Endothelial cell of umbilical vein (primary cell): ENCODE results near the gene CLDN6. TPM values are rescaled to one million over a fixed set of nuclear protein-coding genes. Genes with fewer than 3 reads are reported as not detected.

ENCODE experiments used
- BruUV-seq: library from RNA; stranded (reverse); fragments of 400-500 nt; replicated peaks from 2 replicates; lab custom pipeline; 2021; lab: Mats Ljungman, UMichigan
- CTCF ChIA-PET: fragments of 300-600, 350-600 bp; sonication (Branson Sonifier 250); formaldehyde crosslinking; loops from one replicate; lab custom pipeline; 2021; ENCODE audit warnings: antibody characterized with exemption, inconsistent platforms; lab: Charles Lee
- POLR2A ChIA-PET: fragments of 300-600, 350-600 bp; sonication (Branson Sonifier 250); formaldehyde crosslinking; loops from one replicate; lab custom pipeline; 2021; ENCODE audit warnings: antibody characterized with exemption, inconsistent platforms; lab: Charles Lee
- DNase-seq: peaks from one replicate; pipeline ENCODE4 v3.0.0-alpha.2; 2011; ENCODE audit warnings: low read depth, low spot score
- FAIRE-seq: peaks from 2 replicates; lab custom pipeline; 2011; peaks lifted over from hg19 to GRCh38; lab: Jason Lieb, UNC
- H2AFZ ChIP-seq: 2 replicates; pipeline ENCODE4 v1.6.0; 2012; ENCODE audit warnings: low read depth, low read length, control low read depth, inconsistent platforms
- H3K27ac ChIP-seq: 2 replicates; pipeline ENCODE4 v1.5.1; 2011; ENCODE audit warnings: low read depth, mild to moderate bottlenecking, control low read depth, low read length, moderate library complexity; ENCODE audit not compliant: insufficient read depth
- H3K27me3 ChIP-seq, 2 experiments: 2 replicates each; pipeline versions ENCODE4 v1.6.0 to v1.6.1; 2011; ENCODE audit warnings: low read length in 2 of 2, mixed read lengths in 1 of 2; ENCODE audit not compliant: control insufficient read depth in 2 of 2, insufficient read depth in 2 of 2
- H3K36me3 ChIP-seq, 2 experiments: 2 replicates in 1 of 2; 3 replicates in 1 of 2; pipeline ENCODE4 v1.5.1; 2011; ENCODE audit warnings: low read length in 2 of 2, mild to moderate bottlenecking in 1 of 2, moderate library complexity in 1 of 2; ENCODE audit not compliant: control insufficient read depth in 2 of 2, insufficient read depth in 2 of 2; ENCODE audit errors: extremely low read depth in 1 of 2
- H3K4me1 ChIP-seq: 3 replicates; pipeline ENCODE4 v1.5.1; 2011; ENCODE audit warnings: mild to moderate bottlenecking, low read length; ENCODE audit not compliant: control insufficient read depth, insufficient read depth; ENCODE audit errors: extremely low read depth
- H3K4me2 ChIP-seq: 2 replicates; pipeline ENCODE4 v1.6.1; 2011; ENCODE audit warnings: low read length, control low read depth, mixed read lengths; ENCODE audit not compliant: insufficient read depth
- H3K4me3 ChIP-seq, 3 experiments: fragments of 200-600 bp in 1 of 3; sonication (generic), shearing (Covaris generic) in 1 of 3; replicated peaks in 1 of 3; 2 replicates each; pipeline ENCODE4 v1.5.1; 2011 to 2016; ENCODE audit warnings: control low read depth in 3 of 3, low read length in 3 of 3, mild to moderate bottlenecking in 2 of 3, inconsistent platforms in 1 of 3, low read depth in 1 of 3, moderate library complexity in 1 of 3; ENCODE audit not compliant: insufficient read depth in 1 of 3
- H3K79me2 ChIP-seq: 2 replicates; pipeline ENCODE4 v1.6.0; 2012; ENCODE audit warnings: low read length, inconsistent platforms; ENCODE audit not compliant: control insufficient read depth, insufficient read depth
- H3K9ac ChIP-seq: replicated peaks from 2 replicates; pipeline ENCODE3; 2011; ENCODE audit warnings: low read length, control low read depth; ENCODE audit not compliant: insufficient read depth; ENCODE audit errors: extremely low read depth
- H3K9me1 ChIP-seq: replicated peaks from 3 replicates; pipeline ENCODE4 v1.6.0; 2011; ENCODE audit warnings: mild to moderate bottlenecking, low read length; ENCODE audit not compliant: control insufficient read depth, insufficient read depth; ENCODE audit errors: extremely low read depth
- H3K9me3 ChIP-seq: replicated peaks from 2 replicates; pipeline ENCODE4 v1.5.1; 2012; ENCODE audit warnings: low read length, inconsistent platforms; ENCODE audit not compliant: control insufficient read depth, insufficient read depth
- H4K20me1 ChIP-seq: replicated peaks from 2 replicates; pipeline ENCODE3; 2011; ENCODE audit warnings: mild to moderate bottlenecking, low read length; ENCODE audit not compliant: control insufficient read depth, insufficient read depth; ENCODE audit errors: extremely low read depth
- EZH2 ChIP-seq: IDR thresholded peaks from 2 replicates; pipeline ENCODE4 v1.6.1; 2012; ENCODE audit warnings: borderline replicate concordance, low read depth, mild to moderate bottlenecking, moderate library complexity, low read length, inconsistent platforms; ENCODE audit not compliant: severe bottlenecking
- FOS ChIP-seq: IDR thresholded peaks from 2 replicates; pipeline ENCODE4 v1.6.1; 2011; ENCODE audit warnings: mild to moderate bottlenecking, low read length, moderate library complexity, borderline replicate concordance; ENCODE audit not compliant: insufficient read depth
- GATA2 ChIP-seq: IDR thresholded peaks from 2 replicates; pipeline ENCODE4 v1.7.0; 2011; ENCODE audit warnings: low read depth, mild to moderate bottlenecking, moderate library complexity, mixed read lengths, low read length; ENCODE audit not compliant: insufficient read length, insufficient read depth
- JUN ChIP-seq: IDR thresholded peaks from 2 replicates; pipeline ENCODE4 v1.6.1; 2011; ENCODE audit warnings: borderline replicate concordance, low read depth; ENCODE audit not compliant: insufficient read length, insufficient read depth
- MYC ChIP-seq: IDR thresholded peaks from one replicate; pipeline ENCODE4 v1.6.1; 2011; ENCODE audit warnings: mild to moderate bottlenecking, low read depth, low read length
- POLR2A ChIP-seq: IDR thresholded peaks from 2 replicates; pipeline ENCODE4 v1.6.1; 2012; ENCODE audit warnings: low read depth, mild to moderate bottlenecking, control low read depth, low read length
- POLR2AphosphoS5 ChIP-seq: IDR thresholded peaks from 2 replicates; pipeline ENCODE4 v1.6.1; 2012; ENCODE audit warnings: low read depth, mild to moderate bottlenecking, control low read depth, low read length, moderate library complexity; ENCODE audit not compliant: insufficient read depth
- dilution Hi-C: fragments of 300-500 bp; cut with MboI; formaldehyde crosslinking; loops from one replicate; pipeline ENCODE4 v1.15.0; 2019; ENCODE audit warnings: low sequenced_read_pairs; ENCODE audit not compliant: extremely low pct_ligation_motif_present
- intact Hi-C: fragments of 100-400 bp; cut with micrococcal nuclease; formaldehyde crosslinking; loops from one replicate; pipeline ENCODE4 v1.10.0; 2022
- polyA plus RNA-seq, 4 experiments: library from polyadenylated mRNA; depleted of rRNA in 3 of 4; stranded (reverse) in 3 of 4; unstranded in 1 of 4; fragments of >200 nt; gene quantifications; 2 replicates each; pipeline versions ENCODE4 v1.2.1 to v1.2.3, GENCODE V29; 2011 to 2012; ENCODE audit warnings: missing spikeins in 1 of 4
- total RNA-seq: library from RNA; stranded (reverse); gene quantifications from 2 replicates; pipeline ENCODE4 v1.2.3, GENCODE V29; 2021
- TF ChIP-seq, protein P1 (sequence below), 2 donors: IDR thresholded peaks; 1 replicate in 1 of 2; 2 replicates in 1 of 2; pipeline ENCODE4 v1.5.1; 2011; ENCODE audit warnings: low read length in 2 of 2, mild to moderate bottlenecking in 2 of 2, moderate library complexity in 2 of 2, control low read depth in 1 of 2, inconsistent platforms in 1 of 2, low read depth in 1 of 2; ENCODE audit not compliant: insufficient read depth in 1 of 2; ENCODE audit errors: extremely low read depth in 1 of 2
- TF ChIP-seq, protein P2 (sequence below): IDR thresholded peaks from 2 replicates; pipeline ENCODE4 v1.6.1; 2011; ENCODE audit not compliant: insufficient read depth, insufficient read length

CLDN6 gene
- total and polyA plus RNA-seq, 2 donors (not counting 3 experiments of a cell fraction or from before 2014, with no cell fraction given), result 0.28 TPM; not detected in 1

DNA sequence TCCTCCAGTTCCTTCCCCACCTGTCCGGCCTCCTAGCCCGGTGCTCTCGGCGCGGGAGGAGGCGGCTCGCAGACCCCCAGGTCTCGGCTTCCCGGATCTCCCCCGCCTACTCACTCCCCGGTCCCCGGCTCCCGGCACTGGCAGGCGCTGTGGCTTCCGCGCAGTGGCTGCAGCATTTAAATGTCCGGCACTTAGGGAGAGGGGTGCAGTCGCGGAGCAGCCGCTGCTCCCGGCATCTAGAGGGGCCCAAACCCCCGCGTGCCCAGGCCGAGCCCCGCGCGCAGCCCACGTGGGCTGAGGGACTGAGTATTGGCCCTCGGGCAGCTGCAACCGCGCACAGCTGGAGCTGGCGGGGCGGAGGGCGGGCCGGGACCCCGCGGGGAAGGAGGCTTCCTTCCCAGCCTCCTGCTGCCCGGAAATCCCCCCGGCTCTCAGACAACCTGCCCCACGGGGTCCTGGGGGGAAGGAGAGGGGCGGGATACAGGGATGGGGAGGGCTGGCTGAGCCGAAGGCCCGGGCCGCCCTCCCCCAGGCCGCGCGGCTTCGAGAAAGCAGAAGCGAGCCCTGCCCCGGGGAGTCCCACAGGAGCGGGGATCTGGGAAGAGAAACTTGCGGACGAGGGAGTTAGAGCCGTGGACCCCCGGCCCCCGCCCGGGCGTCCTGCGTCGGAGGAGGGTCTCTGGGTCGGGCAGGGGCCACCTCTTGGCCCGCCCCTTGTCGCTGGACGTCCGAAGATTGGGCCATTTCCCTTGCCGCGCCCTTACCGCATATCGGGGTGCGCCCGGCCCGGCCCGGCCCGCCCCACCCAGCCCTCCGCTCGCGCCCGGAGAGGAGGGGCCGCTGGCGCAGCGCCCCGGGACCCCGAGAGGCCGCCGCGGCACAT is 28.0 kb upstream of the CLDN6 start, which contains the start of gene MMP25:
MMP25 (plus strand) TSS at position 804 of the 883 bp plus-strand sequence. CDS start 357 bp downstream, outside the sequence.
- peak within 1 kb of the TSS; percentile 86 for H3K4me2 ChIP-seq
- FAIRE-seq (no peak), DNase-seq (no peak)
- ChIA-PET POLR2A (no interaction called here), CTCF (interaction anchor here (1.5 to 14.7 kb wide), 2 partner anchors 15 to 84 kb away, joined by 7 to 200 read pairs; no protein-coding TSS in a partner anchor)
- peak within 1 kb of the TSS; percentile 24 to 46 (median 37) for H3K4me3 ChIP-seq
- dilution Hi-C loops (no loop called here), intact Hi-C loops (no loop called here)
- no TSS peak for BruUV-seq
- peak within 1 kb of the TSS; percentile 85 for H2AFZ ChIP-seq
- H3K4me1 ChIP-seq, result peaks cover 2% of the 10 kb centered on the region
- H3K27me3 ChIP-seq, result peaks cover 18 to 27% of the 10 kb centered on the region in 2 experiments
- H3K36me3 ChIP-seq, result no peaks in the 10 kb centered on the region
- H3K9me1 ChIP-seq, result no peaks in the 10 kb centered on the region
- no peaks in the 10 kb centered on the region for H4K20me1 ChIP-seq
- no peaks in the 10 kb centered on the region for H3K9me3 ChIP-seq
- no peak within 1 kb of the TSS for H3K9ac ChIP-seq
- TF ChIP-seq EZH2 (peak; percentile 82), GATA2 (no peak), POLR2A (no peak), MYC (no peak)
- H3K79me2 ChIP-seq, result no peaks in the 10 kb centered on the region
- H3K27ac ChIP-seq, result no peak within 1 kb of the TSS

DNA sequence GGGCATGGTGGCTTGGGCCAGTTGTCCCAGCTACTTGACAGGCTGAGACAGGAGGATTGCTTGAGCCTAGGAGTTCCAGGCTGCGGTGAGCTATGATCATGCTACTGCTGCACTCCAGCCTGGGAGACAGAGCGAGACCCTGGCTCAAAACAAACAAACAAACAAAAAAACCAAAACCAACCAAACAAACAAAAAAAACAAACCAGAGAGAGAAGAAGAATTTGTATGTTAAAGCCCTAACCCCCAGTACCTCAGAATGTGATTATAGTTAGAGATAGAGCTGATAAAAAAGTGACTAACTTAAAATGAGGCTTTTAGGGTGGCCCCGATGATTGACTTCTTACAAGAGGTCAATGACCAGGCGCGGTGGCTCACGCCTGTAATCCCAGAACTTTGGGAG is 26.7 kb upstream of the CLDN6 start:
- Histone ChIP-seq H3K27ac (no peak overlapping the region), H3K9me1 (no peaks in the 10 kb centered on the region), H3K79me2 (no peaks in the 10 kb centered on the region), H3K36me3 (no peaks in the 10 kb centered on the region), H3K9me3 (no peaks in the 10 kb centered on the region), H3K27me3 (peaks cover 18 to 26% of the 10 kb centered on the region in 2 experiments), H3K4me3 (no peak overlapping the region), H3K4me1 (peaks cover 2% of the 10 kb centered on the region), H4K20me1 (no peaks in the 10 kb centered on the region), H2AFZ (no peak overlapping the region), H3K4me2 (no peak overlapping the region), H3K9ac (no peak overlapping the region)
- dilution Hi-C loops, result no loop called here
- ChIA-PET POLR2A (no interaction called here), CTCF (interaction anchor here (1.5 to 14.7 kb wide), 2 partner anchors 14 to 85 kb away, joined by 7 to 200 read pairs; no protein-coding TSS in a partner anchor)
- FAIRE-seq (no peak), DNase-seq (no peak)
- no TSS peak for BruUV-seq
- no peak for TF ChIP-seq EZH2
- no peak for TF ChIP-seq POLR2A
- no peak for TF ChIP-seq FOS
- no peak for TF ChIP-seq GATA2
- TF ChIP-seq JUN, result no peak
- TF ChIP-seq, protein P1, sequence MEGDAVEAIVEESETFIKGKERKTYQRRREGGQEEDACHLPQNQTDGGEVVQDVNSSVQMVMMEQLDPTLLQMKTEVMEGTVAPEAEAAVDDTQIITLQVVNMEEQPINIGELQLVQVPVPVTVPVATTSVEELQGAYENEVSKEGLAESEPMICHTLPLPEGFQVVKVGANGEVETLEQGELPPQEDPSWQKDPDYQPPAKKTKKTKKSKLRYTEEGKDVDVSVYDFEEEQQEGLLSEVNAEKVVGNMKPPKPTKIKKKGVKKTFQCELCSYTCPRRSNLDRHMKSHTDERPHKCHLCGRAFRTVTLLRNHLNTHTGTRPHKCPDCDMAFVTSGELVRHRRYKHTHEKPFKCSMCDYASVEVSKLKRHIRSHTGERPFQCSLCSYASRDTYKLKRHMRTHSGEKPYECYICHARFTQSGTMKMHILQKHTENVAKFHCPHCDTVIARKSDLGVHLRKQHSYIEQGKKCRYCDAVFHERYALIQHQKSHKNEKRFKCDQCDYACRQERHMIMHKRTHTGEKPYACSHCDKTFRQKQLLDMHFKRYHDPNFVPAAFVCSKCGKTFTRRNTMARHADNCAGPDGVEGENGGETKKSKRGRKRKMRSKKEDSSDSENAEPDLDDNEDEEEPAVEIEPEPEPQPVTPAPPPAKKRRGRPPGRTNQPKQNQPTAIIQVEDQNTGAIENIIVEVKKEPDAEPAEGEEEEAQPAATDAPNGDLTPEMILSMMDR (IDR thresholded peaks at IDR 0.05; ENCODE audit: extremely low read depth in 1 of 2, insufficient read depth in 1 of 2, low read depth in 1 of 2, low read length in 2 of 2), result no peak
- TF ChIP-seq MYC, result no peak
- TF ChIP-seq, protein P2, sequence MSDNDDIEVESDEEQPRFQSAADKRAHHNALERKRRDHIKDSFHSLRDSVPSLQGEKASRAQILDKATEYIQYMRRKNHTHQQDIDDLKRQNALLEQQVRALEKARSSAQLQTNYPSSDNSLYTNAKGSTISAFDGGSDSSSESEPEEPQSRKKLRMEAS, result no peak
- TF ChIP-seq POLR2AphosphoS5, result no peak
- intact Hi-C loops, result no loop called here
